GM20431 (cell line): Measurements from ENCODE around the gene FGD6.
"Not testable (repeated sequence)": the region's sequence is repeated elsewhere in the genome, so short reads cannot be mapped to it uniquely, and the experiment has no call there.

Experiments
- in situ Hi-C: fragments of 300-500 bp; cut with MseI, MboI; formaldehyde crosslinking; loops from one replicate; pipeline ENCODE4 v1.15.0; 2020; ENCODE audit warnings: low sequenced_read_pairs; ENCODE audit not compliant: unreplicated experiment

FGD6 gene

GRCh38 chr12:95237315-95237714, 20.0 kb upstream of the FGD6 start:
- in situ Hi-C loops, result no loop called here

DNA sequence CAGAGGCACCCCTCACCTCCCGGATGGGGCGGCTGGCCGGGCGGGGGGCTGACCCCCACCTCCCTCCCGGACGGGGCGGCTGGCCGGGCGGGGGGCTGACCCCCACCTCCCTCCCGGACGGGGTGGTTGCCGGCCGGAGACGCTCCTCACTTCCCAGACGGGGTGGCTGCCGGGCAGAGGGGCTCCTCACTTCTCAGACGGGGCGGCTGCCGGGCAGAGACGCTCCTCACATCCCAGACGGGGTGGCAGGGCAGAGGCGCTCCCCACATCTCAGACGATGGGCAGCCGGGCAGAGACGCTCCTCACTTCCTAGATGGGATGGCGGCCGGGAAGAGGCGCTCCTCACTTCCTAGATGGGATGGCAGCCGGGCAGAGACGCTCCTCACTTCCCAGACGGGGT, 18.4 kb upstream of the FGD6 start:
- in situ Hi-C loops, result not testable (repeated sequence)

GRCh38 chr12:95234187-95234586, 16.9 kb upstream of the FGD6 start:
- in situ Hi-C loops, result not testable (repeated sequence)

DNA sequence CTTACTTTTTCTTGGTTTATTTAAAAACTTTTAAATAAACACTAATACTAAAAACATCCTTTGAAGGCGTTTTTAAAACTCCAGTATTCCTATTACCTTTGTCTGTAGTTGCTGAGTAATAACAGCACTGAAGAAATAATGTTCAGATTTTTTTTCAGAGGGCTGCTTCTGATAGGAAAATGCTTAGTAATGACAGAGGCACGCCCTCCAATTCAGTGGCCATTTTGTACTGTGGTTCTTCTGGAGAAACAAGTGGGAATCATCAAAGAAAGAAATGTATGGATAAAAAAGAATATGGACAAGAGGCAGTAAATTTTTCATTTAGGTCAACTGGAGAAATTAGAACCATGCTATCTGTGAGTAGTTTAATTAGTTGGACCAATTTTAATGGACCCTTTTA, 13.9 kb upstream of the FGD6 start:
- in situ Hi-C loops, result no loop called here

GRCh38 chr12:95230313-95230712, 13.0 kb upstream of the FGD6 start:
- in situ Hi-C loops, result no loop called here

DNA sequence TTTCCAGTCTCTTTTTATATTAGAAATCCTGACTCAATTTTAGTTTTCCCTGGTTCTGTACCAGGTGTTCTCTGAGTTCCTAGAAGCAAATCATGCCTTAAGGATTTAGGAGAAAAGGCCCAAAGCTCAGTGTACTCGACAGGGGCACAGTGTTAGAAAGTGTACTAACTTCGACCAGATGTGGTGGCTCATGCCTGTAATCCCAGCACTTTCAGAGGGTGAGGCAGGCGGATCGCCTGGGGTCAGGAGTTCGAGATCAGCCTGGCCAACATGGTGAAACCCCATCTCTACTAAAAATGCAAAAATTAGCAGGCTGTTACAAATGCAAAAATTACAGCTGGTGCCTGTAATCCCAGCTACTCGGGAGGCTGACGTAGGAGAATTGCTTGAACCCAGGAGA, 12.4 kb upstream of the FGD6 start:
- in situ Hi-C loops, result no loop called here

DNA sequence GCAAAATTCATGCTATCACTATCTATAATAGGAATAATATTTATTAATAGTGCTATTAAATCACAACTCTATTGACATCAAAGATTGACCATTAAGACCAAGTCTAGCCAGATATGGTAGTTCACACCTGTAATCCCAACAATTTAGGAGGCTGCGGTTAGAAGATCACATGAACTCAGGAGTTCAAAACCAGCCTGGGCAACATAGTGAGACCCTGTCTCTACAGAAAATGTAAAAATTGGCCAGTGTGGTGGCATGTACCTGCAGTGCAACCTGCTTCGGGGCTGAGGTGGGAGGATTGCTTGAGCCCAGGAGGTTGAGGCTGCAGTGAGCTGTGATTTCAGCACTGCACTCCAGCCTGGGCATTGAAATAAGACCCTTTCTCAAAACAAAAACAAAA, 11.3 kb upstream of the FGD6 start:
- in situ Hi-C loops, result no loop called here

DNA sequence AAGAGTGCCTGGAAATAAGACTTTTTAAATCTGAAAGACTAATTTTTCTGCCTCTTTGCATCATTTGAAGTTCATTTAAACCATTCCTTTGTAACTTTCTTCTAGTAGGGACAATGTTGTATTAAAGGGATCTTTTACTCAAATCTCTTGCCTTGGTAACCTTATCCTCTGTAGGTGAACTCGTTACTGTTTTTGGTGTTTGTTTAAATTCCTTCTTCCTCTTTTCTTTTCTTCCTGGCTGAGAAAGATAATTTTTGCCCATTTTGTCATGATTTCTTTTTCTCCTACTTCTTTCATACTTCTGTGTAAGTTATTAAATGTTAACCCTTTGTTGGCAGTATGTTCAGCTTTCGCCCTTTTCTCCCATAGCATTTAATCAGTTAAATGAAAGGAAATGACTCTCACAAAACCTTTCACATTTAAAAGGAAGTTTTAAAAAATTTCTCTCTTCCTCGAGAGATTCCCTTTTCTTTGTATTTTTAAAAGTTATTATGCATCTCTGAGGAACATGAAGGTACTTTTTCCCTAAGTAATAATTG, 10.6 kb upstream of the FGD6 start:
- in situ Hi-C loops, result no loop called here

DNA sequence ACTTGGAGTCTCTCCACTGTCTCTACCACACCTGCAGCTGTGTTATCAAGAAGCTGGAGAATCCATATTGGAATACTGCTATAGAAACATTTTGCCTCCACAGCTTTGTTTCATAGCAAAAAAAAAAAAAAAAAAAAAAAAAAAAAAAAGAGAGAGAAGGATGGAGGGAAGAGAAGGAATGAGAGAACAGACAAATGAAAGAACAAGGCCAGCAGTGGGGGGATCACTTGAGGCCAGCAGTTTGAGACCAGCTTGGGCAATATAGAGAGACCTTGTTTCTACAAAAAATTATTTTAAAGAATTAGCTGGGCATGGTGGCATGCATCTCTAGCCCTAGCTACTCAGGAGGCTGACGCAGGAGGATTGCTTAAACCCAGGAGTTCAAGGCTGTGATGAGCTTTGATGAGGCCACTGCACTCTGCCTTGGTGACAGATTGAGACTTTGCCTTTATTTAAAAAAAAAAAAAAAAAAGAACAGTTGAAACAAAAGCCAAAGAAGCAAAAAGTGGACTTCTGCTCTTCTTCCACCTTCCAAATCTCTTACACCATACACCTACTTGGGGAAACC, 8.5 kb upstream of the FGD6 start:
- in situ Hi-C loops, result no loop called here

DNA sequence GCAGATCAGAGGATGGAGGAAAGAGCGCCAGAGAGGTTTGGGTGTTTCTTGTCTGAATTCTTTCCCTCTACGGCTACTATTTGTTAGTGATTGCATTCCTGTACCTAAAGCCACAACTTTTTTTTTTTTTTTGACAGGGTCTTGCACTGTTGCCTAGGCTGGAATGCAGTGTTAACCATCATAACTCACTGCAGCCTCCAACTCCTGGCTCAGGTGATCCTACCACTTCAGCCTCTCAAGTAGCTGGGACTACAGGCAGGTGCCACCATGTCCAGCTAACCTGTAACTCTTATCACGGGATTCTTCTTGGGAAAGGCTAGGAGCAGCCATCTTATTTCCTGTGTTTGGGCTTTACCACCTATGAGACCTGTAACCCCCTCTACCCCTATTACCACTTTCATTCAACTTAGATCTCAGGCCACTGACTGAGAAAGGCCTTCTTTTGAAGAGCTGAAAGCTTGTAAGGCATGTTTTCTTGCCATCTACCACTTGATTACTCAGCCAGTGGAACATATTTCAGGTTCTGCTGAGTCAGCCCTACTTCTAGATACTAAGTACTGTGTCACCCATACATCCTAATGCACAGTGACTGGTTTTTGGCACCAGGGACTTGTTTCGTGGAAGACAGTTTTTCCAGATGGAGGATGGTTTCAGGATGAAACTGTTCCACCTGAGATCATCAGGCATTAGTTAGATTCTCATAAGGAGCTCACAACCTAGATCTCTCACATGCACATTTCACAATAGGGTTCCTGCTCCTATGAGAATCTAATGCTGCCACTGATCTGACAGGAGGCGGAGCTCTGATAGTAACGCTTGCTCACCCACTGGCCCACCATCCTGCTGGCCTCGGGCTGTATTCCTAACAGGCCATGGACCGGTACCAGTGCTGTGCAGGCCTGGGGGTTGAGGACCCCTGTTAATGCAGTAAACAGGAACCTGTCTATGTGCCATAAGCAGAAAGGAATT, 7.2 kb upstream of the FGD6 start:
- in situ Hi-C loops, result no loop called here

GRCh38 chr12:95220726-95221125, 3.5 kb upstream of the FGD6 start:
- in situ Hi-C loops, result no loop called here

GRCh38 chr12:95220190-95220589, 2.9 kb upstream of the FGD6 start:
- in situ Hi-C loops, result no loop called here

DNA sequence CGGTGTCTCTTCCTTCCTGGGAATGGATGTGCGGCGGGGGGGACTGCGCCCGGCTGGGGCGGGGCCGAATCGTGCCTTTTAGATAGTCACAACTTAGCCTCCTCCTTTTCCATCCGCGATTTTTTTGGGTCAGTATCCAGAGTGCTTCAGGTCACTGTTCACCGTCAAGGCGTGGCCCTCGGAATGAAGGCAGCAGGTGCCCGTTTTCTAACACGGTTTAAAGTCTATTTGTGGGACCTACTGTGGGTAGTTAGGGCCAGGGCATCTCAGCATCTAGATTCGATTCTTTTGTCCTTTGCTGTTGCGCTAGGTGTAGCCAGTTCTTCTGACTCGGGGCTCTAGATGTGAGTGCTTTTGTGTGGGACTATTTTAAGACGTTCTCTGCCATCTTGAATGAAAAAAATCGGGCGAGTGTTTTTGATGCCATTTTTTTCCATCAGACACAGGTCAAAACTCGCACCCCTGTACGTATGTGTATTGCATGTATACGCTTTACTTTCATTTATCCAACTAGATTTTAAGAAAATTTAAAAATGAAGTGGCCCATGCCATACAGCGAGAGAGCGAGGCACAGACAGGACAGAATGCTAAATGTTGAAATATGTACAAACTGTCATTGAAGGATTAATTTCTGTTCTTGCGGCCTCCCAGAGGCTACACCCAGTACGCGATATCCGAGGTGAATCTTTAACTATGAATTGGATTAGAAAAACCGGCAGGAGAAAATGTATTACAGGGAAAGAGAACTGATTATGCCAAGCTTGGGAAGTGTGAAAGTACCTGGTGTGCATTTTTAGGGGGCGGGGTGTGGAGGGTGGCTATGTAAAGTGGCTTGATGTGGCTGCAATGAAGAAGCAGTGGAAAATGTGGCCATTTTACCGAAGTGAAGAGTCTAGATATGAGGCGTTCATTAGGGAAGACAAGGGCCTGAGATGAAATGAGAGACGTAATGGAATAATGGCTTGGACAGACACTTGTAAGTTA, 1.2 kb upstream of the FGD6 start:
- in situ Hi-C loops, result no loop called here

DNA sequence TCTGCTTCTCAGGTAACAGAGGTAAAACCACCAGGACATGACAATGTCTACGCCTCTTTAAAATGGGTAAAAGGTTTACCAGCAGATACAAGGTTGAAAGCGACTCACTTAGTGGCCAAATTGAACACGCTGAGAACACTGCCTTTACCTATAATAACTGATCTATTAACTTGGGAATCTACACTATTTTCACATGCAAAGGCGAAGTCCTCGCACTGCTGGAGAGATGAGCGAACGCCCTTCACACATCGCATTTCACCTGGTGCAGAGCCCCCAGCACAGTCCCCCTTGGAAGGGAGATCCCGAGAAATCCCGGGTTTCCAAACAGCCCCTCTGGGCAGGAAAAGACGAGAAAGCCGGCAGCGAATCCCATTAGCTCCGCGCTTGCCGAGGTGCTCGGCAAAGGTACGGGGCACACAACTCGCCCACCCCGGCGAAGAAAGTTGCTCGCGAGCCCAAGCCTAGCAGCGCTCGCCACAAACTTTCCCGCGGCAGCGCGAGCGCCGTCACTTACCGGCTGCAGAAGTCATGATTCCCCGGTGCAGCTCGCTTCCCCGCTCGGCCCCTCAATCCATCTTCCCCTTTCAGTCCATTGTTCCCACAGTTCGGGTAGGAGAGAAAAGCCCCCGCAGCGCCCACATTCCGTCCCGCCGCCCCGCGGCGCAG, 423 bp downstream of the FGD6 start:
- in situ Hi-C loops, result no loop called here

DNA sequence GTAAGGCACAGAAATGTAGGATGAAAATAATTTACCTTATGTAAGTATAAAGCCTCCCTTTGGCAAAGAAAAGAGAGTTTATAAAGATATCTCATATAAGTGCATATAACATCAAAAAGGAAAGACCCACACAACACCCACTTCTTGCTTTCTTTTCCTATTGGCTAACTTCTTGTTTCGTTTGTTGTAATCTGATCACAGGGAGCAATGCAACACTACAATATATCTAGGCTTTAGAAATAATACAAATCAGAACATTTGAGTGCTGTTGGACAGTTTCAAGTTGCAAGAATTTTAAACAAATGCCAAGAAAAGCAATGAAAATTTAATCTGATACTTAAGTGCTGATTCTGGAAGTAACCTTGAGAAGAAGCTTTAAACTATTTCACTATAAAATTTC, 1.3 kb downstream of the FGD6 start:
- in situ Hi-C loops, result no loop called here

DNA sequence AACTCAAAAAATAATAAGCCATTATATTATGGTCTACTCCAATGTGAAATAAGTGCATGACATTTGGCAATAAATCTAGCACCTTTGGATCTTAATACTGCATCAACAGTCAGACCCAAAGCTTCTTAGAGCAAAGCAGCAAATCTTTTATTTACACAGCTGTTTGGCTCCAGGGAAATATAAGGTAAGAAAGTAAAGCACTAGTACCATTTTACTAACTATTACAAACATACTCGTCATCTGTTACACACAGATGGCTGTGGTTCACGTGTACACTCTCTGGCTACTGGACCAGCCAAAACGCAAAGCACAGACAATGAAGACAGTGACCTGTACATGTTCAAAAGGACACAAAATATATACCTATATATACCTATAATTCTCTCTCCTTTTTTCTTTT, 2.8 kb downstream of the FGD6 start:
- in situ Hi-C loops, result no loop called here

- in situ Hi-C loops, result no loop called here
Measured at GRCh38 chr12:95213928-95214327, 3.3 kb downstream of the FGD6 start.

GRCh38 chr12:95213119-95213518, 4.1 kb downstream of the FGD6 start:
- in situ Hi-C loops, result no loop called here

GRCh38 chr12:95212586-95212985, 4.7 kb downstream of the FGD6 start:
- in situ Hi-C loops, result no loop called here

GRCh38 chr12:95208678-95209077, 8.6 kb downstream of the FGD6 start:
- in situ Hi-C loops, result no loop called here
